NOMO-1 (cell line): ENCODE measurements around the gene DPM3.
A peak's percentile ranks its signal among the peaks of the same experiment; 100 is the strongest.
"Not testable (repeated sequence)": the region's sequence is repeated elsewhere in the genome, so short reads cannot be mapped to it uniquely, and the experiment has no call there.

Experiments used
- DNase-seq, 2 experiments: peaks; one replicate each; lab custom pipeline; 2025; ENCODE audit not compliant: unreplicated experiment in 2 of 2; lab: John Stamatoyannopoulos, UW

Gene DPM3, protein sequence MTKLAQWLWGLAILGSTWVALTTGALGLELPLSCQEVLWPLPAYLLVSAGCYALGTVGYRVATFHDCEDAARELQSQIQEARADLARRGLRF

DNA sequence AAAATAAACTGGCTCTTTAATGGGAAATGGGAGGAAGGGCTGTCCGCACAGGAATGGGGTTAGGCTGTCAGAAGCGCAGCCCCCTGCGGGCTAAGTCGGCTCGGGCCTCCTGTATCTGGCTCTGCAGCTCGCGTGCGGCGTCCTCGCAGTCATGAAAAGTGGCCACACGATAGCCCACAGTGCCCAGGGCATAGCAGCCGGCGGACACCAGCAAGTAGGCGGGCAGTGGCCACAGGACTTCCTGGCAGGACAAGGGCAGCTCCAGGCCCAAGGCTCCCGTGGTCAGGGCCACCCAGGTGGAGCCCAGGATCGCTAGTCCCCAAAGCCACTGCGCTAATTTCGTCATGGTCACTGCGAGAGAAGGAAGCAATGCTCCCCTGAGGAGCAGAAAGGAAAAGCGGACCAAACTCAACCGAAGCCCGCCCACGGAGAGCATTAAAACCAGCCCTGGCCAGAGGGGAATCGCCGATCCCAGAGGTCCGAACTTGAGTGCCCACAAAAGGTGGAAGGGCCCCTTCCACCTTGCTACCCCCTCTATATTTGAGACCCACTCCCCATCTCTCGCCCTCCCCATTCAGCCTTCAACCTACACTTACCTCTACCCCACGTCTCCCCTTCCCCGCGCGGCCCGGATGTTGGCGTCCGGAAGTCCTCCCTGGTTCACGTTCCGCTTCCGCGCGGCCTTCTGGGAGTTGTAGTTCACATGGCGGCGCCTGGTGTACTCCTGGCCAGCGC lies at the start of gene DPM3:
Gene DPM3 (minus strand): TSS at position 637 of the 735 bp plus-strand sequence. CDS start 291 bp downstream, at position 346.
- peak; percentile 77 to 80 for DNase-seq

DNA sequence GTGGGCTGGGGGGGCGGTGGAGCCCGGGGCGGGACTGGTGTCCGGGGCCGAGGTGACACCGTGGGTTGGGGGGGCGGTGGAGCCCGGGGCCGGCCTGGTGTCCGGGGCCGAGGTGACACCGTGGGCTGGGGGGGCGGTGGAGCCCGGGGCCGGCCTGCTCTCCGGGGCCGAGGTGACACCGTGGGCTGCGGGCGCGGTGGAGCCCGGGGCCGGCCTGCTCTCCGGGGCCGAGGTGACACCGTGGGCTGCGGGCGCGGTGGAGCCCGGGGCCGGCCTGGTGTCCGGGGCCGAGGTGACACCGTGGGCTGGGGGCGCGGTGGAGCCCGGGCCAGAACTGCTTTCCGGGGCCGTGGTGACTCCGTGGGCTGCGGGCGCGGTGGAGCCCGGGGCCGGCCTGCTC lies 49.6 kb upstream of the DPM3 start:
- not testable (repeated sequence) for DNase-seq

DNA sequence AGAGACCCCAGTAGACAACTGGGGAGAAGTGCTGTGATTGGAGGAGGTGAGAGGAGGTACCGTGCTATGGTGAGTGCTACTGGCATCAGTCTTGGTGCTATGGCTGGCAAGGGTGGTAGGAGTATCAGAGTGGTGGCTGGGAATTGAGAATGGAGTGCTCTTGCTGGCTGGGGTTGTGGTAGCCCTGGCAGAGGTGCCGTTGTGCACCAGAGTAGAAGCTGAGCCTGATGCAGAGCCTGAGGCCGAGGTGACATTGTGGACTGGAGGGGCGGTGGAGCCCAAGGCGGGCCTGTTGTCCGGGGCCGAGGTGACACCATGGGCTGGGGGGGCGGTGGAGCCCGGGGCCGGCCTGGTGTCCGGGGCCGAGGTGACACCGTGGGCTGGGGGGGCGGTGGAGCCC lies 47.9 kb upstream of the DPM3 start:
- no peak for DNase-seq

DNA sequence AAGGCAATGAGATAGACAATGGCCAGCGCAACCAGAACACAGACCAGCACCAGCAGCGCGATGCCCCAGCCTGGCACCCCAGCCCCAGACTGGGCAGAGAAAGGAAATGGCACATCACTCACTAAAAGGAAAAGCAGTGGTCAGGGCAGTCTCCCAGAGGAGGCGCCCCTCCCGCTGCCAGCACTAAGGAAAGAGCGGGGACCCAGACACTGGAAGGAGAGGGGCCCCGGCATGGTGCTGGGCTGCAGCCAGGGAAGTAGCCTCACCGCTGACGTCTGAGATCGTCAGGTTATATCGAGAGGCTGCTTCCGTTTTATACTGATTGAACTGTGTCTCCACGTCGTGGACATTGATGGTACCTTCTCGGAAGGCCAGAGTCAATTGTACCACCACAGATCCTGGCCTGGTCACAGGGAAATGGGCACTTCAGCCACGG lies 47.1 kb upstream of the DPM3 start:
- no peak for DNase-seq

DNA sequence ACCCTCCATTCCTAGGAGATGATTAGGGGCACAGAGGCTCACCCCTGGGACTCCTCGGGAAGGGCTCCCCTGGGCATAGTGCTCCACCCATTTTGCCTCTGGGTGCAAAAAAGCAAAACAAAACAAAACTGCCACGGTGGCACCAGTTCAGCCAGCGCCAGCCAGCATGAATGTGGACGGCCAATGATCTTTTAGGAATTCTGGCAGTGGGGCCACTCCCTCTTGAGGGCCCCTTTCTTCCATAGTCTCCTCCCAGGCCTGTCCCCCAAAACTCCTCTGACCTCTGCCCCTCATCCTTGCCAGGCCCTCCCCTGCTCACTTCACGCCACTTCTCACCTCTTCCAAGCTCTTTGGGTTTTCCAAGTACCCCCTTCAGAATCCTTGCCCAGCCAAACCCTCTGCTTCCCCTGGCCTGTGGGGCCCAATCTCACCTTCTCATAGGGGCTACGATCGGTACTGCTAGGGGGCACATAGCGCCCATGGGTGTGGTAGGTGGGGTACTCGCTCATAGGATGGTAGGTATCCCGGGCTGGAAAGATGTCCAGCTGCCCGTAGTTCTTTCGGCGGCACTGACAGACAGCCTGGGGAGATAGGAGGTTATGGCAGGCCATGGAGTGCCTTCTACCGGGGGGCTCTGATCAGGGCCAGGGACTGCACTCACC lies 46.6 kb upstream of the DPM3 start:
- DNase-seq: no peak

DNA sequence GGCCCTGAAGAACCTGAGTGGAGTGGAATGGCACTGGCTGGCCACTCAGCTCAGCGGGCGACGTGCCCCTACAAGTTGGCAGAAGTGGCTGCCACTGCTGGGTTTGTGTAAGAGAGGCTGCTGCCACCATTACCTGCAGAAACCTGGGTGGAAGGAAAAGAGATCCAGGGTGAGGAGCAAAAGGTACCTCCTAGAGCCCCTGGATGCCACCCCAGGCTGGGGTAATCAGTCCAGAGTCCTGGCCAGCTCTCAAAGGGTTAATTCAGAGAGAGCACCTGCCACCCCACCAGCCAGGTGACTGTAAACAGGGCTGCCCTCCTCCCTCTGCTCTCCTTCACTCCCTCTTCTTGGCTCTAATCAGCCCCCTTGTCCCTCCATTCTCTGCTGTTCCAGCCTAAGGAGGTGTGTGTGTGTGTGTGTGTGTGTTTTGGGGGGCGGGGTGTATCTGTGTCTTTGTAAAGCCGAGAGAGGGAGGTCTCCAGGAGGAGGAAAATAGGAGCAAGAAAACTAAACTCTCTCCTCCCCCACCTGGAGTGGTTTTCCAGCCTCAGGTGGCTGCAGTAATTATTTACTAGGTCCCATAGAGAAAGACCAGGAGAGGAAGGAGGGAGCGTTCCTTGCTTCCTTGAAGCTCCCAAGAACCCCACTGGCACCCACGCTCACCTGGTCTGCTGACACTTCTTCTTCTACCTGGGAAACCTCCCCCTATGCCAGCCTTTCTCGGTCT lies 45.9 kb upstream of the DPM3 start:
- no peak for DNase-seq

DNA sequence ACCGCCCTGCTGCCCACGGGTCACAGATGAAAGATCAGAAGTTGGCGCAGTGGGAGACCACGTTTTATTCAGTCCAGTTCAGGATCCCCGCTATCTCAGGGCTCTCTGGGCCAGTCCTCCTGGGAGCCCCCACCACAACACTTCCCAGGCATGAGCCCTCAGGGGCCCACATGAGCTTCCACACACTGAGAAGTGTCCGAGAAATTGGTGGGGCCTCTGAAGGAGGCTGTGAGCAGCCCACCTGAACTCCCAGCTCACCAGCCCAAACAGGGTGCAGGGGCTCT lies 45.4 kb upstream of the DPM3 start:
- no peak for DNase-seq

DNA sequence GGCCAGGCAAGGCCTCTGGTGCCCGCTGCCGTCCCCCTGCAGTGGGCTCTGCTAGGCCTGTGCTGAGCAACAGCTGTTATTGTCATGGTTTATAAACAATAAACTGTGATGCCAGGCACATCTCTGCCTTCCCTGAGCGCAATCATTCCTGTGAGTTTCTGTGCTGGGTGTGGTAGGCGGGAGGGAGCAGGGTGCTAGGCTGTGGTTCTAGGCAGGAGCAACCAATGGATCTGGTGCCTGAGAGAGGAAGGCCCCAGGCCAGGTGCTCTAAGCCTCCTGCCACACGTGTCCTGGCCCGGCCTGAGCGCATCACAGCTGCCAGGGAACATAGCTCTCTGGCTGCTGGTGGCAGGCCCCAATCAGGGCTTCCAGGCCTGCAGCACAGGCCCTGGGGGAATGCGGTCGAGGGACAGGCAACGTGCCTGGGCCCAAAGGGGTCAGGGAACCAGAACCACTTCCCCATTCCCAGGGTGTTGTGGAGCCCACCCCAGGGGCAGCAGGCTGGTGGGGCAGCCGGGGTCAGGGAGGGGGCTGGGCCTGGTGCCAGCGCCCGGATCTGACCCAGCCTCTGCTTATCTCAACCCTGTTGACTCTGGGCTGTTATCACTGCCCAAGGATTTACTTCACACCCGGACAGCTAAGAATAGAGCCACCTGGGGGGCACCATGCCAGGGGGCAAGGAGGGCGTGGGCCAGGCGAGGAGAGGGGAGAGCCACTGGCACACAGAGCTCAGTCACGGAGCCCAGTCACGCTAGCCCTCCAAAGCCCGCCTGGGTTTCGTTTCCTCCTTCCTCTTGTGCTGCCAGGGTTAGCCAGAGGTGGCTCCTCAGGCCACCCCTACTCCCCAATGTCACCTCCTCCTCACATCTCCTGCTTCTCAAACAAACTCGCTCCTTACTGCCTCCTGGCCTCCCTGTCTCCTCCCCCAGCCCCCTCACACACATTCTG lies 44.8 kb upstream of the DPM3 start:
- DNase-seq: peak; percentile 88

DNA sequence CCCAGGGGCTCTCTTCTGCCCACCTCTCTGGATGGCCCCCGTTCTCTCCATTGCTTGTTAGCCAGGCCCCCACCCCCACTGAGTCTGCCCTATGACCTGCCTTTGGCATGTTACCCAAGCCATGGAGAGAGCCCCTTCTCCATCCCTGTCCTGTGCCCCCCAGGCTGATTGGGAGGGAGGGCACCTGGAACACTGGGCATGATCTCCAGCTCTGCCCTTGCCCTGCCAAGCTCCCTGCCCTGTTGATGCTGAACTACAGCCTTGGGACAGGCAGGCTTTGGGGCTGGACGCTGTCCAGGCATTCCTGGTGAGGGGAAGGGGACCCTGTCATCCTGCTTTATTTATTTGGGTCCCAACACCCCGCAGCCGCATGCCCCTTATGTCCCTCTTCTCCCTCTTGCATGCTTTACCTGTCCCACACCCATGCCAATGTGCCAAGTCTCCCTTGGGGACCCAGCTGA lies 44.0 kb upstream of the DPM3 start:
- no peak for DNase-seq

DNA sequence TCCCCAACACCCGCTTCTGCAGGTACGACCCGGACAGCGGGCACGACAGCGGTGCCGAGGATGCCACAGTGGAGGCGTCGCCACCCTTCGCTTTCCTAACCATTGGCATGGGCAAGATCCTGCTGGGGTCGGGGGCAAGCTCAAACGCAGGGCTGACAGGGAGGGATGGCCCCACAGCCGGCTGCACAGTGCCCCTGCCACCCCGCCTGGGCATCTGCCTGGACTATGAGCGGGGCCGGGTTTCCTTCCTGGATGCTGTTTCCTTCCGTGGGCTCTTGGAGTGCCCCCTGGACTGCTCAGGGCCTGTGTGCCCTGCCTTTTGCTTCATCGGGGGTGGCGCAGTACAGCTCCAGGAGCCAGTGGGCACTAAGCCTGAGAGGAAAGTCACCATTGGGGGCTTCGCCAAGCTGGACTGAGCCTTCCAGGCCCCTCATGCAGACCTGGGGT lies 43.5 kb upstream of the DPM3 start:
- DNase-seq: no peak

DNA sequence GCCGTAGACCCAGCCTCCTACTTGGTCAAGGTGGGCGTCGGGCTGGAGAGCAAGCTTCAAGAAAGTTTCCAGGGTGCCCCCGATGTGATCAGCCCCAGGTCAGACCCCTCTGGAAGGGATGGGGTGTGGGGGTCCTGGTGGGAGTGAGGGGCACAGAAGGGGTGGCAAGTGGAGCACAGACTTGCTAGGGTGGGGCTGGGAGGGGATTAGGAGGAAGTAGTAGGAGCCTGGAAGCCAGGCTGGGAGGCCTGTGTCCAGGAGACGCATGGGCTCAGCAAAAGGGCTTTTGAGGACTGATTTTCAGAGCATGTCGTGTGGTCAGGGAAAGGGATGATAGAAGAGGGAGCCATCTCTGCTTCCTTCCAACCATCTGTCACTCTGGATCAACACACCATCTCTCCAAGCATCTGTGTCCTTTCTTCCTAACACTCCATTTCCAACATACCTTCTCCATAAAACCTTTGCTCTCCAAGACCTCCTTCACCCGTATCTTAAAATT lies 41.8 kb upstream of the DPM3 start:
- no peak for DNase-seq

DNA sequence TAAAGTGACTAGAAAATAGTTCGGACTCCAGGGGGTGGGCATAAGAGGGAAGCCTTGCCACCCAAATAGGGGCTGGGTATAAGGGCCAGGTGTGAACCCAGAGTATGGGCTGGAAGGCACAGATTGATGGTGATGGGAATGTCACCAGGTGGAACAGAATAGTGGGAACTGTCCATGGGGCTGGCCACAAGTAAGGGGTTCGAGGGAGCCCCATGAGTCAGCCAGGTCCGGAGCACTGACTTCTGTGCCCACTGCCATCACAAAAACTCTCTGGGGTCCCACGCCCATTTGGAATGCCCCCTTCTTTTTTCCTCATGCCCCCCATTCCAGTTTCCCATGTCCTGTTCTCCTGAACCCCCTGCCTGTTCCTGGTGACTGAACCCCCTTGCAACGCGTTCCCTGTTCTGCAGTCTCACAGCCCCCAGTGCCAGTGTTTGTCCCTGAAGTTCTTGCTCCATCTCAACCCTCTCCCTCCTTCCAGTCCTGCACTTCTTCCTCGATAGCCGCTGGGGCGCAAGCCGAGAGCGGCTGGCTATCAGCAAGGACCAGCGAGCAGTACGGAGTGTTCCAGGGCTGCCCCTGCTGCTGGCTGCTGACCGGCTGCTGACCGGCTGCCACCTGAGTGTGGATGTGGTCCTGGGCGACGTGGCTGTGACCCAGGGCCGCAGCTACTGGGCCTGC lies 41.2 kb upstream of the DPM3 start:
- DNase-seq: no peak

DNA sequence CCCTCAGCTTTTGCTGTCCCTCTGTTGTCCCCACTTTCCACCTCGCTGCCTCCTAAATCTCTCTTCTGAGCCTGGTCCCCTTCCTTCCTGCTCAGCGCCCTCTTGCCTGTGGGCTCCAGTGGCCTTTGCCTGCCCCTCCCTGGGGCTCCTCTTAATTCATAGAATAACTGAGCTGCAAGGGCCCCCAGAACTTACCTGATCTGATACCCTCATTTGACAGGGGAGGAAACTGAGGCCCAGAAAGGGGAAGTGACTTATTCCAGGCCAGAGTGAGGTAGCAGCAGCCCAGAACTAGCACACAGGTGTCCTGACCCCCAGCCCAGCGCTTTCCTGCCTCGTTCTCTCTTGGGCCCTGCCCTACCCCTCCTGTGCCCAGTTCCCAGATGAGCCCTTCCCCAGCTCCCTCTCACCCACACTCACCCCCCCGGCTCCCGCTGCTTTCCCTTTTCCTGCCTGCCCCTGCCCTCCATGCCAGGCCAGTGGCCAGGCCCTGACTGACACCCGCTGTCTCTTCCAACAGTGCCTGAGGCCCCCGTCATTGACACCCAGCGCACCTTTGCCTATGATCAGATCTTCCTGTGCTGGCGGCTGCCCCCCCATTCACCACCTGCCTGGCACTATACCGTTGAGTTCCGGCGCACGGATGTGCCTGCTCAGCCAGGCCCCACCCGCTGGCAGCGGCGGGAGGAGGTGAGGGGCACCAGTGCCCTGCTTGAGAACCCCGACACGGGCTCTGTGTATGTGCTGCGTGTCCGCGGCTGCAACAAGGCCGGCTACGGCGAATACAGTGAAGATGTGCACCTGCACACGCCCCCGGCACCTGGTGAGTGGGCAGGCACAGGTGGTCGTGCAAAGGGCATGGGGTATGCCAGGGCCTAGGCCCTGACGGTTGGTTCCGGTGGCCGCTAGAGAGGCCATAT lies 39.0 kb upstream of the DPM3 start:
- DNase-seq: no peak

DNA sequence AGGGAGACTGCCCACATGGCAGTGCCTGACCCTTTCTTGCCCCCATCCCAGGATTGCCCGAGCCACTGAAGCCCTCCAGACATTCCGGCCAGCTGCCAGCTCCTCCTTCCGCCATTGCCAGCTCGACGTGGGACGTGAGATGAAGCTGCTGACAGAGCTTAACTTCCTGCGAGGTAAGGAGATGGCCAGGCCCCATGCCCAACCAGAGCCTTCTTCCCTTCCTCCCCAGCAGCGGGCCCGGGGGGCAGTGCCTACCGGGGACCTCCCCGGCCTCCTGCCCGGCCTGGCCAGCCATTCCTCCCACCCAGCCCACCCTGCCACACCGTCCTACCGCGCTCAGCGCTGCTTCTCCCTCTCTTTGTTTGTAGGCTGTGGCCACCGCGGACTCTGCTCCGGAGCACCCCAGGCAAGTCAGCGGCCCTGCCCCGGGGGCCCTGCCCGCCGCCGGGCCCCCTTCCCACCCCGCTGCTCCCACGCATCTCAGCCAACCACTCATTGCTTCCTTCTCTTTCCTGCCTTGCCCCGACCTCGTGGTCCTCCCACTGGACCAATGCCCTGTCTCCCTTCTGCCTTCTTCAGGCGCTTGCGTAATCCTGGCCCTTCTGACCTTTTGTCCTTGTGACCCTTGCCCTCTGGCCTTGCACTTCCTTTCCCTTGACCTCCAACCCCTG lies 38.2 kb upstream of the DPM3 start:
- DNase-seq: peak; percentile 53 to 54

DNA sequence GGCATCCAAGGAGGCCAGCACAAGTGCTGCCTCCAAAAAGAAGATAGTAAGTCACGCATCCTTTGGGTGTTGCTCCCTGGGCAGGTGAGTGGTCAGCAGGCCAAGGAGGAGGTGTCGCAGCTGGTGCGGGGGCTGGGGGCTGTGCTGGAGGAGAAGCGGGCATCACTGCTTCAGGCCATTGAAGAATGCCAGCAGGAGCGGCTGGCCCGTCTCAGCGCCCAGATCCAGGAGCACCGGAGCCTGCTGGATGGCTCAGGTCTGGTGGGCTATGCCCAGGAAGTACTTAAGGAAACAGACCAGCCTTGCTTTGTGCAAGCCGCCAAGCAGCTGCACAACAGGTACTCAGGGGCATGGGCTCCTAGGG lies 37.6 kb upstream of the DPM3 start:
- no peak for DNase-seq

DNA sequence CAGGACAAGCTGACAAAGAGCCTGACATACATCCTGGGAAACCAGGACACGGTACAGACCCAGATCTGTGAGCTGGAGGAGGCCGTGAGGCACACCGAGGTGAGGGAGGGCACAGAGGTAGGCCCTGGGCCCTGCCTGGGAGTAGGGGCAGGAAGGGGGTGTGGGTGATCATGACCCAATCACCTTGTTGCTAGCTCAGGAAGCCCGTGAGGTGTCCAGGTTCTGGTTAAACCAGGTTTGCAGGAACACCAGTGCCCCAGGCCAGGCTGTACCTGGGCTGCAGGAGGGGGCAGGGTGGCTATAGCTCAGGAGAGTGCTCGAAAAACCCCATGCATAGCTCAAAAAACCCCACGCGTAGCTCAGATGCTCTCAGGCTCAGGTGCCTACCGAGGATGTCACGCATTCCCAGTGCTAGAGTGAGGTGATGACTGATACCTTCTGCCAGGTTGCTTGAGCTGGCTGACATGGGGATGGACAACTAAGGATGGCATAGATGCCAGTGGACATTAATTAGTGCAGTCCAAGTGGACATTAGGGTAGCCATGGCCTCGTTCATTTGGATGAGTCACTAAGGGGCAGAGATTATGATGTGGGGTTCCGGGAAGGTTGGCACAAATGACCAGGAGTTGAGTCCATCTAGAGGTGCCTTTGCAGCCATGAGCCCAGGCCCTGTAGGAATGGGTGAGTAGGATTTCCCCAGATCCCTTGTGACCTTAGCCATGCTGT lies 37.0 kb upstream of the DPM3 start:
- DNase-seq: no peak

DNA sequence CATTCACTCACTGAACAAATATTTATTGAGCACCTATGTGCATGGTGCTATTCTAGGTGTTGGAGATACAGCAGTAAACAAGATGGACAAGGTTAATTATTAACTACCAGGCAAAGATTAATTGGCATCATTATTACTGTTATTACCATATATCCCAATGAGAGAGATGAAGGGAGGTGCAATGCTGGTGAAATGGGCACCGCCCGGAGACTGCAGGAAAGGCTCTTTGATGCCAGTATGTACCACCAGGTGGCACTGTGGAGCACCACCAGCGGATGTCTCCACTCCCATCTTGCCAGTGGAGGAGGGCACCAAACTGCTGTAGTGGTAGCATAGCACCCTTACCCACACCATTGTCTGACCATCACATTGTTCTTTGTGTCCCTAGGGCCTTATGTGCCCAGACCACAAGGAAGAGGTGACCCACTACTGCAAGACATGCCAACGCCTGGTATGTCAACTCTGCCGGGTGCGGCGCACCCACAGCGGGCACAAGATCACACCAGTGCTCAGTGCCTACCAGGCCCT lies 36.3 kb upstream of the DPM3 start:
- DNase-seq: peak; percentile 46 to 69
